ENCODE data around the gene LRFN5. TPM values are rescaled to one million over a fixed set of nuclear protein-coding genes. Genes with fewer than 3 reads are reported as not detected.

LRFN5 gene
- total and polyA plus RNA-seq, 2 experiments from 2014 or later = 1.8 to 8.8 TPM

DNA sequence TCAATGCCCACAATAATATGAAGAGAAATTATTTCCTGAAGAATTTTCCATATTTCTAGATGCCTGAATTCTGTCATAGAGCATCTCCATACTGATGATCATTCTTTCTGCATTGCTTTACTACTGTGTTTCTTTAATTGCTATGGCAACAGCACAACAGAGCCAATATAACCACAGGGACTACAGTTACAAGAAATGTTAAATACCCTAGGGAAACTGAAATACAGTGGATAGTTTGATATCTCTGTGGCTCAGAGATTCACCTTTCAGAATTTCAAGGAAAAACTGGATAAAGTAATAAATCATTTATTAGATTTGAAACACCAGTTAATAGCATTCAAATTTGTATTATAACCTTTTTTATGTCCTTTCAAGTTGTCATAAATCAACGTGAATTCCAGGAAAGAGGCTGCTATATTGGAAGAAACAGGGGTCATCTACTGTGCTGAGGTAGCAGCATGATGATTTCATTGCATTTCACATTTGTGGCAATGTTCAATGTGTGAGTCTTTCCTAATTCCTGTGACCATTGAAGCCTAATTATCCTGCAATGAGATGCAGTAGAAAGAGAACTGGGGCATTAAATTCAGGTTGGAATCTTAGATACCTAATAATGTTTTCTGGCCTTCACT, 267.1 kb downstream of the LRFN5 start:
- no peaks in the 10 kb centered on the region for H4K20me1 ChIP-seq (ENCODE audit: insufficient read depth, poor library complexity, severe bottlenecking)
- H3K9me2 ChIP-seq (replicated peaks; ENCODE audit: insufficient read depth) = no peaks in the 10 kb centered on the region
- H3K4me1 ChIP-seq (ENCODE audit: insufficient read depth) = peaks cover 6% of the 10 kb centered on the region
- no peaks in the 10 kb centered on the region for H3K36me3 ChIP-seq (replicated peaks; ENCODE audit: insufficient read depth, low read depth)
- DNase-seq (ENCODE audit: low spot score) = no peak
- WGBS (ENCODE audit: low lambda C conversion rate, missing lambda C conversion rate) = 71% methylated on average over 1 of the region's 1 CpG
- no peaks in the 10 kb centered on the region for H3K9me3 ChIP-seq (ENCODE audit: low read depth)
- H3K27me3 ChIP-seq = no peaks in the 10 kb centered on the region
- H3K27ac ChIP-seq = peak overlapping the region; percentile 13
- no peak overlapping the region for H3K4me3 ChIP-seq
- no peaks in the 10 kb centered on the region for H3K79me2 ChIP-seq
- TF ChIP-seq, protein P1, sequence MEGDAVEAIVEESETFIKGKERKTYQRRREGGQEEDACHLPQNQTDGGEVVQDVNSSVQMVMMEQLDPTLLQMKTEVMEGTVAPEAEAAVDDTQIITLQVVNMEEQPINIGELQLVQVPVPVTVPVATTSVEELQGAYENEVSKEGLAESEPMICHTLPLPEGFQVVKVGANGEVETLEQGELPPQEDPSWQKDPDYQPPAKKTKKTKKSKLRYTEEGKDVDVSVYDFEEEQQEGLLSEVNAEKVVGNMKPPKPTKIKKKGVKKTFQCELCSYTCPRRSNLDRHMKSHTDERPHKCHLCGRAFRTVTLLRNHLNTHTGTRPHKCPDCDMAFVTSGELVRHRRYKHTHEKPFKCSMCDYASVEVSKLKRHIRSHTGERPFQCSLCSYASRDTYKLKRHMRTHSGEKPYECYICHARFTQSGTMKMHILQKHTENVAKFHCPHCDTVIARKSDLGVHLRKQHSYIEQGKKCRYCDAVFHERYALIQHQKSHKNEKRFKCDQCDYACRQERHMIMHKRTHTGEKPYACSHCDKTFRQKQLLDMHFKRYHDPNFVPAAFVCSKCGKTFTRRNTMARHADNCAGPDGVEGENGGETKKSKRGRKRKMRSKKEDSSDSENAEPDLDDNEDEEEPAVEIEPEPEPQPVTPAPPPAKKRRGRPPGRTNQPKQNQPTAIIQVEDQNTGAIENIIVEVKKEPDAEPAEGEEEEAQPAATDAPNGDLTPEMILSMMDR (IDR thresholded peaks at IDR 0.05; ENCODE audit: poor library complexity) = no peak
- no peak for TF ChIP-seq EZH2phosphoT487 (IDR thresholded peaks at IDR 0.05; ENCODE audit: low read depth, severe bottlenecking, unreplicated experiment)
- no peak for TF ChIP-seq EZH2 (IDR thresholded peaks at IDR 0.05; ENCODE audit: borderline replicate concordance)
- no peak overlapping the region for H2AFZ ChIP-seq
- peak overlapping the region; percentile 68 for H3K4me2 ChIP-seq

GRCh38 chr14:41875116-41875515, 268.4 kb downstream of the LRFN5 start:
- TF ChIP-seq EZH2phosphoT487 (IDR thresholded peaks at IDR 0.05; ENCODE audit: low read depth, severe bottlenecking, unreplicated experiment) = no peak
- no peak for TF ChIP-seq EZH2 (IDR thresholded peaks at IDR 0.05; ENCODE audit: borderline replicate concordance)
- TF ChIP-seq, protein P1 (IDR thresholded peaks at IDR 0.05; ENCODE audit: poor library complexity) = no peak
- no peaks in the 10 kb centered on the region for H3K9me2 ChIP-seq (replicated peaks; ENCODE audit: insufficient read depth)

GRCh38 chr14:41878321-41878720, 271.6 kb downstream of the LRFN5 start:
- no peaks in the 10 kb centered on the region for H3K9me2 ChIP-seq (replicated peaks; ENCODE audit: insufficient read depth)
- no peaks in the 10 kb centered on the region for H4K20me1 ChIP-seq (ENCODE audit: insufficient read depth, poor library complexity, severe bottlenecking)
- no peaks in the 10 kb centered on the region for H3K36me3 ChIP-seq (replicated peaks; ENCODE audit: insufficient read depth, low read depth)
- H3K4me1 ChIP-seq (ENCODE audit: insufficient read depth) = no peaks in the 10 kb centered on the region
- no peaks in the 10 kb centered on the region for H3K27me3 ChIP-seq
- no peaks in the 10 kb centered on the region for H3K9me3 ChIP-seq (ENCODE audit: low read depth)
- no peak overlapping the region for H3K4me2 ChIP-seq
- no peaks in the 10 kb centered on the region for H3K79me2 ChIP-seq
- WGBS (ENCODE audit: low lambda C conversion rate, missing lambda C conversion rate) = 84% methylated on average over 3 of the region's 3 CpGs
- TF ChIP-seq, protein P1 (IDR thresholded peaks at IDR 0.05; ENCODE audit: poor library complexity) = no peak
- TF ChIP-seq EZH2 (IDR thresholded peaks at IDR 0.05; ENCODE audit: borderline replicate concordance) = no peak
- H2AFZ ChIP-seq = no peak overlapping the region
- DNase-seq (ENCODE audit: low spot score) = no peak
- H3K4me3 ChIP-seq = no peak overlapping the region
- no peak overlapping the region for H3K27ac ChIP-seq

More at GRCh38 chr14:41875116-41875515, 268.4 kb downstream of the LRFN5 start:
- Histone ChIP-seq H4K20me1 (ENCODE audit: insufficient read depth, poor library complexity, severe bottlenecking) (no peaks in the 10 kb centered on the region), H3K9me3 (ENCODE audit: low read depth) (no peaks in the 10 kb centered on the region), H3K79me2 (no peaks in the 10 kb centered on the region), H3K27ac (no peak overlapping the region), H2AFZ (no peak overlapping the region), H3K4me1 (ENCODE audit: insufficient read depth) (peaks cover 6% of the 10 kb centered on the region), H3K27me3 (no peaks in the 10 kb centered on the region), H3K36me3 (replicated peaks; ENCODE audit: insufficient read depth, low read depth) (no peaks in the 10 kb centered on the region), H3K4me3 (no peak overlapping the region), H3K4me2 (no peak overlapping the region)
- WGBS (ENCODE audit: low lambda C conversion rate, missing lambda C conversion rate) = 100% methylated on average over 1 of the region's 1 CpG
- DNase-seq (ENCODE audit: low spot score) = no peak

All from hepatocyte (in vitro differentiated cells).